Measurements from ENCODE around the gene SLC10A7.

DNA sequence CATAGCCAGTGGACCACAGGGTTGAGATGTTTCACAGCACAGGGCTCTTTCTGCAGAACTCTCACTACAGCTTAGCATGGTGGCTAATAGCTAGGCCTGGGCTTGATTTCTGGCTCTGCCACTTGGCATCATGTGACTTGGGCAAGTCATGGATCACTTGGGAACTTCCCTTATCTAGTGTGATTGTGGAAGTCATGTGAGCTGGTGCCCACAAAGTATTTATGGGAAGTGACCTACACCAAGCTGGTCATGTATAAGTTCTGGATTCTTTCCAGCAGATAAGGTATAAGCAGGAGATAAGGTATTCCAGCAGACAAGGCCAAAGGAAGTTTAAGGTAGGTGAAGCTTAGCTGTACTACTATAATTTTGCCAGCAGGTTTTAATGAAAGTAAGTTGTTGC lies 246.4 kb downstream of the SLC10A7 start:
- TF ChIP-seq, protein P1, sequence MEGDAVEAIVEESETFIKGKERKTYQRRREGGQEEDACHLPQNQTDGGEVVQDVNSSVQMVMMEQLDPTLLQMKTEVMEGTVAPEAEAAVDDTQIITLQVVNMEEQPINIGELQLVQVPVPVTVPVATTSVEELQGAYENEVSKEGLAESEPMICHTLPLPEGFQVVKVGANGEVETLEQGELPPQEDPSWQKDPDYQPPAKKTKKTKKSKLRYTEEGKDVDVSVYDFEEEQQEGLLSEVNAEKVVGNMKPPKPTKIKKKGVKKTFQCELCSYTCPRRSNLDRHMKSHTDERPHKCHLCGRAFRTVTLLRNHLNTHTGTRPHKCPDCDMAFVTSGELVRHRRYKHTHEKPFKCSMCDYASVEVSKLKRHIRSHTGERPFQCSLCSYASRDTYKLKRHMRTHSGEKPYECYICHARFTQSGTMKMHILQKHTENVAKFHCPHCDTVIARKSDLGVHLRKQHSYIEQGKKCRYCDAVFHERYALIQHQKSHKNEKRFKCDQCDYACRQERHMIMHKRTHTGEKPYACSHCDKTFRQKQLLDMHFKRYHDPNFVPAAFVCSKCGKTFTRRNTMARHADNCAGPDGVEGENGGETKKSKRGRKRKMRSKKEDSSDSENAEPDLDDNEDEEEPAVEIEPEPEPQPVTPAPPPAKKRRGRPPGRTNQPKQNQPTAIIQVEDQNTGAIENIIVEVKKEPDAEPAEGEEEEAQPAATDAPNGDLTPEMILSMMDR (IDR thresholded peaks at IDR 0.05; ENCODE audit: low read depth, low read length, poor library complexity, severe bottlenecking): no peak
- TF ChIP-seq EZH2phosphoT487 (IDR thresholded peaks at IDR 0.05; ENCODE audit: borderline replicate concordance, low read length): no peak

Data from DOHH2 (cell line).